HG03460 (cell line): ENCODE results near the gene LIX1L.
"Not testable (repeated sequence)": the region's sequence is repeated elsewhere in the genome, so short reads cannot be mapped to it uniquely, and the experiment has no call there.

Experiments
- ATAC-seq: cut with Tn5 transposase; IDR thresholded peaks from one replicate; pipeline ENCODE4 v1.9.1; 2021; ENCODE audit not compliant: unreplicated experiment

The LIX1L gene

DNA sequence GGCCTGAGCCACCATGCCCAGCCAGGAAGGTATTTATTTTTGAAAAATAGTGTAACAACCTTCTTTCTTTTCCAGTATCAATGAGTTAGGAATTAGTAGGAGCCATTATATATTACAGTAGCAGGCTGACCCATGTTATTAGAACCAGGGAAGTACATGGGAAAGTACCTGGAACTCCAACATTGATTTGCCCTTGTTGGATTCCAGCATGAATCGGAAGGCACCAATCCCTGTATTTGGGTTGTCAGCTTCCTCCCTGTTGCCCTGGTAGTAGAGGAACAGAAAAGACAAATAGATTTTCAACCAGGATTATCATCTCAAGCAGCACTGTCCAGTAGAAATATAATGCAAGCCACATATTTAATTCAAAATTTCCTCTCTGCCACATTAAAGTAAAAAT, 20.4 kb downstream of the LIX1L start:
- ATAC-seq, result no peak

DNA sequence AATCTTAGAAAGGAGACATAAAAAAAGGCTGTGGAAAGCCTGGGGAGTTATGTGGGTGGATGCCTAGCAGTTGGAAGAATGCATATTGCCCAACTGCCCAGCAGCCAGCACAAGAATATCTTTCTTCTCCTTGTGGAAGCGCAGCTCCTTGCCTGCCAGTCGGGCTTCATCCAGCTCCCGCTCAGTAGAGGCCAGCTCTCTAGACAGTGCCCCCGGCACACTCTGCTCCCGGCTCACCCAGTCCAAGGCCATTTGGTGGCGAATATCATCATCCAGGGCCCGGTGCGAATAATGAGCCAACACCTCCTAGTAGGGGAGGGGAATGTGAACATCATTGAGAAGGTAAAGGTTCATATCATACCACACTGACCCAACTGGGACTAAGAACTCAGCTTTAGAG, 21.6 kb downstream of the LIX1L start:
- ATAC-seq, result no peak

DNA sequence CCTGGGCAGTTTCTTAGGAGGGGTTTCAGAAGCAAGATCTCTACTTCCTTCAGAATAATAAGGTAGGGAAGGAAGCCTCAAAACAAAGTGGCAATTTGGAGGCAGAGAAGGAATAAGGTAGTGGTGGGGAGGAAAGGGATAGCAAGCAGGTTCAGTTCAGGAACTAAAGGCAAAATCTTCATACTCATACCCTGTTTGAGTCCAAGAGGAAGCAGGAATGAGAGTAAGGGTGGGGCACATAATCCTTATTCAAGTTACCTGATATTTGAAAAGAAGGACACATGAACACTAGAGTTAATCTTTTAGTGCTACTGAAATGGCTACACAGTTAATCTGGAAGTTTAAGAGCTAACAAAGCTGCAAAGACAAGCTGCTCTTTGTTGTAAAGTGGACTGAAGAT, 22.1 kb downstream of the LIX1L start:
- ATAC-seq, result no peak

DNA sequence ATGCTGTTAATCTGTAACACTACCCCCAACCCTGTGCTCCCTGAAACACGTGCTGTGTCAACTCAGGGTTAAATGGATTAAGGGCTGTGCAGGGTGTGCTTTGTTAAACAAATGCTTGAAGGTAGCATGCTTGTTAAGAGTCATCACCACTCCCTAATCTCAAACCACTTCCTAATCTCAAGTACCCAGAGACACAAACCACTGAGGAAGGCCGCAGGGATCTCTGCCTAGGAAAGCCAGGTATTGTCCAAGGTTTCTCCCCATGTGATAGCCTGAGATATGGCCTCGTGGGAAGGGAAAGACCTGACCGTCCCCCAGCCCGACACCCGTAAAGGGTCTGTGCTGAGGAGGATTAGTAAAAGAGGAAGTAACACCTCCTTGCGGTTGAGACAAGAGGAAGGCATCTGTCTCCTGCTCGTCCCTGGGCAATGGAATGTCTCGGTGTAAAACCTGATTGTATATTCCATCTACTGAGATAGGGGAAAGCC, 25.3 kb downstream of the LIX1L start:
- ATAC-seq, result not testable (repeated sequence)

GRCh38 chr1:145927916-145928643, 29.7 kb downstream of the LIX1L start:
- no peak for ATAC-seq

DNA sequence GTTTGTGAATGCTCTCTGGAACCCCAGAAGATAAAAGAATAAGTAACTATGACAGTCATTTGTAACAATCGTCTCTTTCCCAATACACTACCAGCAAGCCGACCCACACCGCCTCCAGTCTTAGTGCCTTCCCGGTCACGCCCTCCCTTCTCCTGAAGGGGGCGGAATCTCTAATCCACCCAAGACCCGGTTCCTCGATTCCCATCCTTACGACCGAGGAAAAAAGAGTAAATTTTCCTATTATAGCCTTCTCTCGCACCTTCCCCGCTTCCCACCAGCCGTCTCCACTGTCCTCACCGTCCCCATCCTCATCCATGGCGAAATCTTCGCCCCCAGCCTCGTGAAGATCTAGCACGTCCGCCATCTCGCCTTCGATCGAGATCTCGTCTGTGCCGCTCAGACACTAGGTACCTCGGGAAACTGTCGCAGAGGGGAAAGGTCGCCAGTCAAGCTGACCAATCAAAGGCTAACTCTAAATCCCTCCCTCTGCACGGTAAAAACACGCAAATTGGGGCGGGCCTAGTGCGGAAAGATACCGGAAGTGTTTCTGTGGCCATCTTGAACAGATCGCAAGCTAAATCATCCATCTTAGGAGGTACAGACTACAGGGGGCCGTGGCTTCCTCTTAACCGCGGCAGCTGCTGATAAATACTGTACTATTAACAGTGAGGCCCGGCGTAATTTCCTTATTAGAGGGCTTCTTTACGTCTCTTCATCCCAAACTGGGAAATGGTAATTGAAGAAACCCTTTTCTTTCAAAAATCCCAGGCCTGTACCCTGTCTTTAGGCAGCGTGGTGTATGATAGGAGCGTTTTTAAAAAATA, 30.5 kb downstream of the LIX1L start, which contains the start of gene RBM8A:
RBM8A (minus strand) TSS at position 422 of the 824 bp plus-strand sequence; CDS start at position 364, 58 bp downstream.
- peak; percentile 95 for ATAC-seq

DNA sequence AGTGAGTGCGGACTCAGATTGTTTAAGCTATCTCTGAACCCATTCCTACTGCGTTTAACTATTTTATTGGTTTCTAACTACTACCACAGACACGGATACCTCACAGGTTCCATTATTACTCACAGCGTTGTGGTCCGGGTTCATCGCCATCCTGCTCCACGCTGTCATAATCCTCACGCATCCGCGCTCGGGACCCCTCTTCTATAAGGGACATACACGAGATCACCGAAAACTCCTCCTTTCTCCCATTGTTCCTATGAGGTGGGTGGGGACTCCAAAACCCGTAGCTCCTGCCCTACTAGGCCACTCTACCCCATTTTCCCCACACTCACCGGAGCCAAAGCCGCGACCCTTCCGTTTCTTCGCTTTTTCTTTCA, 31.1 kb downstream of the LIX1L start:
- ATAC-seq, result peak; percentile 7

DNA sequence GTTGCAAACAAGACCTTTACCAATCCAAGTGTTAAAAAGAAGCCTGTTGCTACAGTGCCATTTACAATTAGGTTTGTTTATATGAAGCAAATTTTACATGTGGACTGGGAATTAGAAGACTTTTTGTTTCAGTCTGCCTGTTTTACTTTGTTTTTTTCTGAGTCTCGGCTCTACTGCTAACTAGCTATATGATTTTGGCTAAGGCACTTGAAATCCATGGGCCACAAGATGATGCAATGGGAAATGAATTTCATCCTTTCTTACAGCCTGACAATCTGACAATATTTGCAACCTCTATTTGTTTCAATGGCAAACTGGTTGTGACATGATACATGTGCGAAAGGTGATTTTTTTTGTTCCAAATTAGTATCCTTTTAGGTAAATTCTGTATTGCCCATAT, 35.6 kb downstream of the LIX1L start:
- ATAC-seq, result no peak

- not testable (repeated sequence) for ATAC-seq
Observed at GRCh38 chr1:145920297-145920696, 37.5 kb downstream of the LIX1L start.

DNA sequence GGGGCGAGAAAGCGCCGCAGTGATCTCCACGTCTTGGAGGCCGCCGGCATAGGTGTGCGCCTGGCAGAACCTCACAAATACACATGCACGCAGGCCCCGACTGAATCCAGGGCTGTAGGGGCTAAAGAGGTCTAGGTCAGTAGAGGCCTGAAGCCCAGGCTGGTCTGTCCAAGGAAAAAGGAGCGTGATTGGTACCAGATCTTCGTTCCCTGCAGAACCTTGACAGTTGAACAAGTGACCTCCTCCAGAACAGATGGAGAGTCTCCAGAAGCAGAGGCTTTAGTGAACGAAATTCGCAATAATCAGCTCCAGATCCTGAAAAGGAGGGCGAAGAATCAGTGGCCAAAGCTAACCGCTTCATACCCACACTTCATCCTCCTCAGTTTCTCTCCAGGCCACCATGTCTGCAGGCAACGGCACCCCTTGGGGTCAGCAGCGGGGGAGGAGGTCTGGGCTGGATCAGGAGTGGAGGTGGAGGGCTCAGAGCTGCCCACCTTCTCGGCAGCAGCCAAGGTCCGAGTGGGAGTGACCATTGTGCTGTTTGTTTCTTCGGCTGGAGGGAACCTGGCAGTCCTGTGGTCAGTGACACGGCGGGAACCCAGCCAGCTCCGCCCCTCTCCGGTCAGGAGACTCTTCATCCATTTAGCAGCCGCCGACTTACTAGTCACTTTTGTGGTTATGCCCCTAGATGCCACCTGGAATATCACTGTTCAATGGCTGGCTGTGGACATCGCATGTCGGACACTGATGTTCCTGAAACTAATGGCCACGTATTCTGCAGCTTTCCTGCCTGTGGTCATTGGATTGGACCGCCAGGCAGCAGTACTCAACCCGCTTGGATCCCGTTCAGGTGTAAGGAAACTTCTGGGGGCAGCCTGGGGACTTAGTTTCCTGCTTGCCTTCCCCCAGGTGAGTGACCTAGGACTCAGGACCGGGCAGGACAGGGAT, 38.6 kb downstream of the LIX1L start:
- peak; percentile 83 for ATAC-seq

DNA sequence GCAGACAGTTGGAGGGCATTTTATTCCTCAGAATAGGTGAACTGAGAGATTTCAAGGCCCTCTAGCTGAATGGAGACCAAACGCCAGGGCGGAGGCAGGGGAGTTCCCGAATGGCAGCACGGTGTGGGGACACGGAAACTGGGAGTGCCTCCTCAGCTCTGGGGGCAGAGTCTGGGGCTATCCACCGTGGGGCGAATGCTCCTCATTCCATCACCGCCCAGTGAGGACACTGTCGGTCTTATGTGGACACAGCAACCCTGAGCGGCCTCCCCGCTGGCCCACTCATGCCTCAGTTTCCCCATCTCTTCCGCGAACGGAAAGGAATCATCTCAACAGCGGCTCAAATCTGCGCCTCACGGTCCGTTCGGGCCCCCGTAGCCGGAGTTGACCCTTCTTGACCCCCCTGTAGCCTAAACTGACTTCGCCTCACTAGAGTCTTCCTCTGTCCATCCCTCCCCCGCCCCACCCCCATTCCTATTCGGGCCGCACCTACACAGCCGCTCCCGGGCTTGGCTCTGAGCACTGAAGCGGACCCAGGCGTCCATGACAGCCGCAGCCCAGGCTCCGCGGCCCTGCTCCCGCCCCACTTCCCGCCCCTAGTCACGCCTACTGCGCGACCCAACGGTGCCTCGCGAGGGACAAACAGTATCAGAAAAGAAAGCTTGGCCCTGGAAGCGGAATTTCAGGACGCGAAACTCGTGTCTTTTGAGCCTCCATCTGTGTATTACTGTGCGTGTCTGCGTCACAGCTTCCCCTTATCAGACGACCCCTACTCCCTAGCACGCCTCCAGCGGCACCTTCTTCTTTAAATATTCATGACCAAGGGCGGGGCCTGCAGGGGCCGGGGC, 39.4 kb downstream of the LIX1L start, which contains the start of gene PEX11B:
PEX11B (minus strand) TSS at position 574 of the 848 bp plus-strand sequence; CDS start at position 545, 29 bp downstream.
- peak; percentile 76 for ATAC-seq

DNA sequence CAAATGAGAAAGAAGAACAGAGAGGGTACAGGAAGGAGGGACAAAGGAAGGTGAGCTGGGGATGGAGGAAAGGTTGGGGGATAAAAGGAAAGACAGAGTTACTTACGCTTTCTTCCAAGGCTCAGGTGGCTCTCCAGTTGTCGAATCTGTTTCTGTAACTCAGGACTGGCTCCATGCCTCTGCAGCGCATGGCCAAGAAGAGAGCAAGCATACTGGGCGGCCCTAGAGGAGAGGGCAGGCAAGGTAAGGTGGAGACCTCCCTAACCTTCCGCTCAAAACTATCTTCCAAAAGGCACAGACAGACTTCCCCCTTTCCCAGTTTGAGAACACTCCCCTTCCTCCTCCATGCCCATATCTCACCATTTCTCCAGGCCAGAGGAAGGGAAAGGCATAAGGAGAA, 40.2 kb downstream of the LIX1L start:
- ATAC-seq, result no peak

- no peak for ATAC-seq
Observed at GRCh38 chr1:145916745-145917144, 41.1 kb downstream of the LIX1L start.

DNA sequence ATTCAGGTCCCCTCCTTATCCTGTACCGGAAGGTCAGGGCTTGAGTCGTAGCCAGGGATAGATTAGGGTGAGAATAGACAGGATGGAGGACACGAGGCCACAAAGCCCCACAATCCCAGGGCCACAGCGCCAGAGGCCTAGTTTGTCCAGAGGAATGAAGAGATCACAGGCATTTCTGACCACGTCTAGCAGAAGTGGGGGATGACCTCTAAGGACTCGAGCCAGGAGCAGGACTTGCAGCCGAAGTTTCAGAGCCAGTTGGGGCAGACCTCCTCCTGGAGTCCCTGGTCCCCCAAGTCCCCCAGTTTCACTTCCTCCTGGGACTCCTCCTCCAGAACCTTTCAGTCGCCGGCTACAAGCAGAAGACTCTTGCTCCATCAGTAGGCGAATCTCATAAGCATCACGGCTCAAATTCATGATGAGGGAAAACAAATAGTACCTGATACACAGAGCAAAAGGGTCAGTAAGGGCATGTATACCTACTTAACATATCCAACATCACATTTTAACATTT, 45.6 kb downstream of the LIX1L start:
- ATAC-seq, result no peak

- ATAC-seq, result no peak
Observed at GRCh38 chr1:145908653-145909052, 49.2 kb downstream of the LIX1L start.

GRCh38 chr1:145906954-145907753, 50.7 kb downstream of the LIX1L start:
- no peak for ATAC-seq

DNA sequence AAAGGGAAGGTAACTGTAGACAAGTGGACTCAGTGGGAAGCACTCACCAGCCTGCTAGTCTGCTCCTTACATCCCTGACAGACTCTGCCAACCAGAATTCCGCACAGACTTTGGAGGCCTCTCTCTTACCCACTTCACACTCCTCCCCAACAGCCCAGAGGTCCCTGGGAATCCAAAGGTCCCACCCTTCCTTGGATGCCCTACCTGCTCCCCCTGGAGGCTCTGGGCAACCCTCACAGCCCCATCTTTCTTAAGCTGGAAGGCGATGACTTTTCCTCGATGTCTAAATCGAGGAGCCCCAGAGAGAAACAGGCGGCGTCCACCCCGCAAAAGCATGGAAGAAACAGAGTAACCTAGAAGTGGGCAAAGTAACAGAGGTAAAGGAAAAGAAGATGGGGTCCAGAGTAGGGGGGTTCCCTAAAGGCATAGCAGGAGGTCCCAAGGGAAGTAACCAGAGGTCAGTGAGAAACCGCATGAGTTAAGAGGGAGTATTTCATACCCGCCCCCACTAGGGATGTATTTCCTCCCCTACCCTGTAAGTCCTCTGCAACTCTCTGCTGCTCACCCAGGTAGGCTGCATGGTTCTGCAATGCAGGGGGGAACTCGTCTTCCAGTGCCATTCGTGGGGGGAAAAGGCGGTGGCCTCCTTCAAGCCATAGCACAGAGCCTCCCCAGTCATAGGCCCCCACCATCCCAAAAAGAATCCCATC, 56.4 kb downstream of the LIX1L start:
- no peak for ATAC-seq

DNA sequence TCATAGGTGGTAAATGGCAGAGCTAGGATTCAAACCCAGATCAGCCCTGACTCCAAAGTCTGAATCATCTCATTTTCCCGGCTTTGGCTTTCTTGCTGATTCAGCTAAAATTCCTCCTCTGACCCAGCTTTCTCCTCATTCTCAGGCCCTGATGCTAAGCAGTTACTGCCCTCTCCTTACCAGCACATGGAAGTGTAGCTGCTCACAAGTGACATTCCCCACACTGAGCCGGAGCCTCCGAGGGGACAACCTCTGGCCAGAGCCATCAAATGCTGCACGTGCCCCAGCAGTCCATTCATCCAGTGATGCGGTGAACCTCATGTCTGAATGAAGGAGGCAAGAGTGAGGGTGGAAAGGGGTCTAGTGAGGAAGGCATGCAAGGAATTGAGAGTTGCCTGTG, 59.1 kb downstream of the LIX1L start:
- no peak for ATAC-seq
